Measurements from ENCODE around the gene CAMK1D.
"Not testable (repeated sequence)": the region's sequence is repeated elsewhere in the genome, so short reads cannot be mapped to it uniquely, and the experiment has no call there.

DNA sequence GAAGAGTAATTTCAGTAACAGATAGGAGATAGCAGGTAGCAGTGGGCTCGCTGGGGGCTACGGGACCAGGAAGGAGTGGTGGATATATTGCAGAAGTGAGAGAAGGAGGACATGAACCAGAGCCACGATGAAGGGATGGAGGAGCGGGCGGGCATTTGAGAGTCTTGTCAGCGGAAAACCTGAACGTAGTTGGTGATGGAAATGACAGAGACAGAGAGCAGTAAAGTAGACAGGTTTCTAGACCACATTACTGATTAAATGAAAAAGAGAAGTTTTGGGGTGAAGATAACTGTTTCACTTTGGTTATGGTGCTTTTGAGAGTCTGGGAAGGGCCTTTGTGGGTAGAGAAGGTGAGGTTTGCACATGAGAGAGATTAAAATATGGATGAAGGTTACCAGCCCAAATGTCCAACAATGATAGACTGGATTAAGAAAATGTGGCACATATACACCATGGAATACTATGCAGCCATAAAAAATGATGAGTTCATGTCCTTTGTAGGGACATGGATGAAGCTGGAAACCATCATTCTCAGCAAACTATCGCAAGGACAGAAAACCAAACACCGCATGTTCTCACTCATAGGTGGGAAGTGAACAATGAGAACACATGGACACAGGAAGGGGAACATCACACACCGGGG is 196.9 kb downstream of the CAMK1D start:
- TF ChIP-seq, protein P1, sequence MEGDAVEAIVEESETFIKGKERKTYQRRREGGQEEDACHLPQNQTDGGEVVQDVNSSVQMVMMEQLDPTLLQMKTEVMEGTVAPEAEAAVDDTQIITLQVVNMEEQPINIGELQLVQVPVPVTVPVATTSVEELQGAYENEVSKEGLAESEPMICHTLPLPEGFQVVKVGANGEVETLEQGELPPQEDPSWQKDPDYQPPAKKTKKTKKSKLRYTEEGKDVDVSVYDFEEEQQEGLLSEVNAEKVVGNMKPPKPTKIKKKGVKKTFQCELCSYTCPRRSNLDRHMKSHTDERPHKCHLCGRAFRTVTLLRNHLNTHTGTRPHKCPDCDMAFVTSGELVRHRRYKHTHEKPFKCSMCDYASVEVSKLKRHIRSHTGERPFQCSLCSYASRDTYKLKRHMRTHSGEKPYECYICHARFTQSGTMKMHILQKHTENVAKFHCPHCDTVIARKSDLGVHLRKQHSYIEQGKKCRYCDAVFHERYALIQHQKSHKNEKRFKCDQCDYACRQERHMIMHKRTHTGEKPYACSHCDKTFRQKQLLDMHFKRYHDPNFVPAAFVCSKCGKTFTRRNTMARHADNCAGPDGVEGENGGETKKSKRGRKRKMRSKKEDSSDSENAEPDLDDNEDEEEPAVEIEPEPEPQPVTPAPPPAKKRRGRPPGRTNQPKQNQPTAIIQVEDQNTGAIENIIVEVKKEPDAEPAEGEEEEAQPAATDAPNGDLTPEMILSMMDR (IDR thresholded peaks at IDR 0.05): not testable (repeated sequence)
- not testable (repeated sequence) for TF ChIP-seq POLR2A (IDR thresholded peaks at IDR 0.05)

Data from testis (tissue), 2 donors.